ENCODE data around the gene SLC29A2.
A peak's percentile ranks its signal among the peaks of the same experiment; 100 is the strongest.

The SLC29A2 gene

GRCh38 chr11:66344550-66345315 is 26.8 kb downstream of the SLC29A2 start, which contains the start of gene BRMS1:
Gene BRMS1, minus strand, starts transcription at chr11:66345104. Its CDS starts 2,870 bp downstream, at chr11:66342234.
- ChIA-PET POLR2A (interaction anchor here (0.5 to 4.3 kb wide), 9 partner anchors 9 to 174 kb away, joined by 3 to 18 read pairs (median 5); partner anchors contain the start of genes RIN1, SLC29A2 and YIF1A), CTCF (interaction anchor here (0.5 to 3.8 kb wide), 11 partner anchors 10 to 232 kb away, joined by 3 to 28 read pairs (median 4); no protein-coding TSS in a partner anchor)
- peaks cover 0 to 41% of the 10 kb centered on the region in 2 experiments; a peak in 2 of 3 replicates for H3K36me3 ChIP-seq (ENCODE audit: control insufficient read depth in 2 of 2, insufficient read depth in 1 of 2, low read length in 2 of 2)
- H3K4me1 ChIP-seq (ENCODE audit: control insufficient read depth, insufficient read depth, low read length) = no peaks in the 10 kb centered on the region
- H3K4me3 ChIP-seq (ENCODE audit: low read depth, low read length) = peak within 1 kb of the TSS; percentile 52
- H3K27ac ChIP-seq (ENCODE audit: extremely low read depth, low read depth, low read length) = peak within 1 kb of the TSS; percentile 26; the same call in 1 of the 2 replicates
- no peaks in the 10 kb centered on the region for H3K9me3 ChIP-seq (ENCODE audit: control insufficient read depth, insufficient read depth, low read depth, low read length)
- TF ChIP-seq ZNF175 (tag by site-specific recombination; IDR thresholded peaks at IDR 0.05) (no peak), ZNF121 (tag by site-specific recombination; IDR thresholded peaks at IDR 0.05) (no peak), IKZF3 (tag by site-specific recombination; IDR thresholded peaks at IDR 0.05) (no peak), ZNF114 (tag by site-specific recombination; IDR thresholded peaks at IDR 0.05) (no peak), ZEB2 (tag by site-specific recombination; IDR thresholded peaks at IDR 0.05) (peak; percentile 71), ZNF48 (tag by site-specific recombination; IDR thresholded peaks at IDR 0.05) (no peak), ZNF394 (tag by site-specific recombination; IDR thresholded peaks at IDR 0.05; ENCODE audit: borderline replicate concordance) (no peak; the same call in none of the 2 replicates), ZNF341 (tag by site-specific recombination; IDR thresholded peaks at IDR 0.05; ENCODE audit: low read depth) (no peak), MEIS1 (CRISPR knock-in tag; IDR thresholded peaks at IDR 0.05; ENCODE audit: borderline replicate concordance) (no peak), ZNF624 (tag by site-specific recombination; IDR thresholded peaks at IDR 0.05) (no peak), ZNF555 (tag by site-specific recombination; conservative IDR thresholded peaks at IDR 0.05) (no peak), ZNF280D (tag by site-specific recombination; IDR thresholded peaks at IDR 0.05) (no peak), ZNF138 (tag by site-specific recombination; IDR thresholded peaks at IDR 0.05; ENCODE audit: borderline replicate concordance) (no peak), HOXD13 (CRISPR knock-in tag; IDR thresholded peaks at IDR 0.05; ENCODE audit: borderline replicate concordance) (no peak), ZSCAN18 (tag by site-specific recombination; IDR thresholded peaks at IDR 0.05) (no peak), HIC1 (tag by site-specific recombination; IDR thresholded peaks at IDR 0.05) (no peak), ZNF843 (tag by site-specific recombination; IDR thresholded peaks at IDR 0.05) (no peak), ZBTB44 (tag by site-specific recombination; IDR thresholded peaks at IDR 0.05) (0 out of 2 replicates have a peak, but pooled peaks have one; percentile 14), ZNF473 (tag by site-specific recombination; IDR thresholded peaks at IDR 0.05) (no peak), ZNF354C (tag by site-specific recombination; IDR thresholded peaks at IDR 0.05; ENCODE audit: borderline replicate concordance, low read depth) (no peak), PBX3 (CRISPR knock-in tag; IDR thresholded peaks at IDR 0.05) (0 out of 2 replicates have a peak, but pooled peaks have one; percentile 35)
- TF ChIP-seq, protein P1, sequence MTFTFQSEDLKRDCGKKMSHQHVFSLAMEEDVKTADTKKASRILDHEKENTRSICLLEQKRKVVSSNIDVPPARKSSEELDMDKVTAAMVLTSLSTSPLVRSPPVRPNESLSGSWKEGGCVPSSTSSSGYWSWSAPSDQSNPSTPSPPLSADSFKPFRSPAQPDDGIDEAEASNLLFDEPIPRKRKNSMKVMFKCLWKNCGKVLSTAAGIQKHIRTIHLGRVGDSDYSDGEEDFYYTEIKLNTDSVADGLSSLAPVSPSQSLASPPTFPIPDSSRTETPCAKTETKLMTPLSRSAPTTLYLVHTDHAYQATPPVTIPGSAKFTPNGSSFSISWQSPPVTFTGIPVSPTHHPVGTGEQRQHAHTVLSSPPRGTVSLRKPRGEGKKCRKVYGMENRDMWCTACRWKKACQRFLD (tag by site-specific recombination; IDR thresholded peaks at IDR 0.05) = peak; percentile 64; the same call in 1 of the 2 replicates
- TF ChIP-seq, protein P2, sequence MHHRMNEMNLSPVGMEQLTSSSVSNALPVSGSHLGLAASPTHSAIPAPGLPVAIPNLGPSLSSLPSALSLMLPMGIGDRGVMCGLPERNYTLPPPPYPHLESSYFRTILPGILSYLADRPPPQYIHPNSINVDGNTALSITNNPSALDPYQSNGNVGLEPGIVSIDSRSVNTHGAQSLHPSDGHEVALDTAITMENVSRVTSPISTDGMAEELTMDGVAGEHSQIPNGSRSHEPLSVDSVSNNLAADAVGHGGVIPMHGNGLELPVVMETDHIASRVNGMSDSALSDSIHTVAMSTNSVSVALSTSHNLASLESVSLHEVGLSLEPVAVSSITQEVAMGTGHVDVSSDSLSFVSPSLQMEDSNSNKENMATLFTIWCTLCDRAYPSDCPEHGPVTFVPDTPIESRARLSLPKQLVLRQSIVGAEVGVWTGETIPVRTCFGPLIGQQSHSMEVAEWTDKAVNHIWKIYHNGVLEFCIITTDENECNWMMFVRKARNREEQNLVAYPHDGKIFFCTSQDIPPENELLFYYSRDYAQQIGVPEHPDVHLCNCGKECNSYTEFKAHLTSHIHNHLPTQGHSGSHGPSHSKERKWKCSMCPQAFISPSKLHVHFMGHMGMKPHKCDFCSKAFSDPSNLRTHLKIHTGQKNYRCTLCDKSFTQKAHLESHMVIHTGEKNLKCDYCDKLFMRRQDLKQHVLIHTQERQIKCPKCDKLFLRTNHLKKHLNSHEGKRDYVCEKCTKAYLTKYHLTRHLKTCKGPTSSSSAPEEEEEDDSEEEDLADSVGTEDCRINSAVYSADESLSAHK (tag by site-specific recombination; IDR thresholded peaks at IDR 0.05) = no peak

All from HEK293 (cell line).